ENCODE data around the gene OR5D18.

DNA sequence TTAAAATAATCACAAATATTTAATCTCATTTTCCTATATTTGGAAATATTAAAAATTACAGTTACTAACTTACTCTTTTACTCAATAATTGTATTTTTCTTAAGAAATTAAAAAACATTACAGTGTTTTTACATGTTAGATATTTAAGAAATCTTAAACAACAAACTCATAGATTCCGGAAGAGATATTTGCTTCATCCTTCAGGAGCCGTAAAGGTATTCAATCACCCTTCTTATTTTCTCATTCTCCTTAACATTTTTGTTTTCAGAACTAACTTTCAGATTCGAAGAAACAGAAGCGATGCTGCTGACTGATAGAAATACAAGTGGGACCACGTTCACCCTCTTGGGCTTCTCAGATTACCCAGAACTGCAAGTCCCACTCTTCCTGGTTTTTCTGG lies at the start of gene OR5D18:
- no peak for TF ChIP-seq POLR2AphosphoS5 (IDR thresholded peaks at IDR 0.05; ENCODE audit: low read depth, low read length)
- no peak for TF ChIP-seq POLR2A (IDR thresholded peaks at IDR 0.05; ENCODE audit: low read depth, low read length)
